K562 (cell line): ENCODE results near the gene FILIP1. TPM values are rescaled to one million over a fixed set of nuclear protein-coding genes. Genes with fewer than 3 reads are reported as not detected.

Experiments used
- CHD7 ChIP-seq: fragments of 200-600 bp; sonication (generic); IDR thresholded peaks from one replicate; pipeline ENCODE4 v1.6.1; 2012; ENCODE audit warnings: mild to moderate bottlenecking, low read depth, low read length, inconsistent platforms
- ELF1 ChIP-seq: fragments of 200-800 bp; sonication (Bioruptor generic); IDR thresholded peaks from 2 replicates; pipeline ENCODE4 v1.6.1; 2016; ENCODE audit warnings: missing genetic modification characterization, missing compliant biosample characterization
- GABPB2 ChIP-seq: fragments of 250-450 bp; sonication (Bioruptor Pico); conservative IDR thresholded peaks from 2 replicates; pipeline ENCODE4 v1.5.1; 2021; ENCODE audit warnings: mild to moderate bottlenecking
- LARP7 ChIP-seq: fragments of 450-650 bp; IDR thresholded peaks from 2 replicates; pipeline ENCODE4 v1.6.1; 2016
- MEF2D ChIP-seq: conservative IDR thresholded peaks from 2 replicates; pipeline ENCODE4 v1.6.1; 2016; ENCODE audit warnings: low read depth, missing genetic modification characterization, missing compliant biosample characterization
- NCOA2 ChIP-seq, 2 experiments: fragments of 450-650 bp; IDR thresholded peaks; 2 replicates each; pipeline ENCODE4 v1.6.1; 2018; ENCODE audit warnings: mild to moderate bottlenecking in 2 of 2, moderate library complexity in 1 of 2; ENCODE audit not compliant: partially characterized antibody in 2 of 2
- USF2 ChIP-seq: sonication (generic); formaldehyde crosslinking; IDR thresholded peaks from 2 replicates; pipeline ENCODE4 v1.5.0; 2020; ENCODE audit warnings: missing genetic modification reagents
- ZNF592 ChIP-seq: fragments of 450-650 bp; IDR thresholded peaks from 2 replicates; pipeline ENCODE4 v1.6.1; 2017; ENCODE audit warnings: antibody characterized with exemption, mild to moderate bottlenecking
- ZNF696 ChIP-seq: fragments of 250-450 bp; sonication (Bioruptor Pico); conservative IDR thresholded peaks from 2 replicates; pipeline ENCODE4 v1.4.0; 2020; ENCODE audit warnings: mild to moderate bottlenecking, moderate library complexity
- polyA plus RNA-seq, 8 experiments: library from polyadenylated mRNA; depleted of rRNA in 4 of 8; stranded (reverse) in 5 of 8; unstranded in 3 of 8; fragments of >200 nt; fragmentation: Nextera tagmentation in 2 of 8; fragmentation: Illumina TruSeq in 1 of 8; extraction: Ambion mirVana in 2 of 8; extraction: Trizol in 1 of 8; gene quantifications; 2 replicates each; pipeline versions ENCODE4 v1.2.1 to v1.2.3, GENCODE V29; 2011 to 2014; ENCODE audit warnings: inconsistent platforms in 1 of 8, missing spikeins in 1 of 8
- total RNA-seq, 7 experiments: library from RNA; depleted of rRNA in 6 of 7; stranded (reverse); fragments of >200 nt in 6 of 7; fragmentation: Illumina TruSeq in 2 of 7; extraction: Trizol in 2 of 7; gene quantifications; 2 replicates each; pipeline versions ENCODE4 v1.2.1 to v1.2.3, GENCODE V29; 2011 to 2021; ENCODE audit warnings: low replicate concordance in 1 of 7

Gene FILIP1
- total and polyA plus RNA-seq, 9 of the 15 experiments (the other 6 are each of a cell fraction or from before 2014, with no cell fraction given): 0.03 to 0.25 (median 0.10) TPM; not detected in 1

GRCh38 chr6:75284632-75285282 lies 208.8 kb downstream of the FILIP1 start, which contains the start of gene TMEM30A (continued):
- TF ChIP-seq CHD7 (no peak), ELF1 (tag) (peak; percentile 46), LARP7 (no peak), USF2 (peak; percentile 82), ZNF696 (CRISPR knock-in tag) (no peak), NCOA2 (IDR thresholded peaks at IDR 0.05; ENCODE audit: partially characterized antibody in 2 of 2) (no peak), GABPB2 (CRISPR knock-in tag) (no peak), MEF2D (tag) (no peak), ZNF592 (no peak)
